Liver (tissue), 9 donors: ENCODE data around the gene LMF1. TPM values are rescaled to one million over a fixed set of nuclear protein-coding genes. Genes with fewer than 3 reads are reported as not detected.

Experiments
- DNase-seq: peaks from one replicate; pipeline ENCODE4 v3.0.0-alpha.2; 2017; ENCODE audit warnings: low spot score
- H3K27ac ChIP-seq, 2 donors: one replicate each; pipeline ENCODE4 v1.7.0; 2013; ENCODE audit warnings: inconsistent platforms in 2 of 2, low read length in 2 of 2, control low read depth in 1 of 2, low read depth in 1 of 2, mild to moderate bottlenecking in 1 of 2
- H3K27me3 ChIP-seq, 4 donors: one replicate each; pipeline versions ENCODE4 v1.6.1 to v1.7.0; 2013; ENCODE audit warnings: low read length in 3 of 4, inconsistent platforms in 1 of 4, mild to moderate bottlenecking in 1 of 4, moderate library complexity in 1 of 4; ENCODE audit not compliant: control insufficient read depth in 4 of 4, insufficient read depth in 4 of 4
- H3K36me3 ChIP-seq, 4 donors: one replicate each; pipeline versions ENCODE4 v1.6.1 to v1.7.0; 2013; ENCODE audit warnings: low read length in 3 of 4, mild to moderate bottlenecking in 3 of 4, low read depth in 1 of 4, moderate library complexity in 1 of 4; ENCODE audit not compliant: control insufficient read depth in 4 of 4, insufficient read depth in 3 of 4
- H3K4me1 ChIP-seq, 4 donors: one replicate each; pipeline versions ENCODE4 v1.6.1 to v1.7.0; 2013; ENCODE audit warnings: low read length in 3 of 4, mild to moderate bottlenecking in 3 of 4, moderate library complexity in 1 of 4; ENCODE audit not compliant: control insufficient read depth in 4 of 4, insufficient read depth in 4 of 4
- H3K4me3 ChIP-seq, 3 donors: one replicate each; pipeline versions ENCODE4 v1.6.1 to v1.7.0; 2013; ENCODE audit warnings: low read length in 3 of 3, control low read depth in 1 of 3, low read depth in 1 of 3, mild to moderate bottlenecking in 1 of 3
- H3K9ac ChIP-seq, 2 donors: one replicate each; pipeline ENCODE4 v1.7.0; 2013; ENCODE audit warnings: low read length in 2 of 2, mild to moderate bottlenecking in 2 of 2, moderate library complexity in 2 of 2, control low read depth in 1 of 2, low read depth in 1 of 2
- H3K9me3 ChIP-seq, 4 donors: one replicate each; pipeline versions ENCODE4 v1.6.1 to v1.7.0; 2013; ENCODE audit warnings: low read length in 3 of 4; ENCODE audit not compliant: control insufficient read depth in 4 of 4
- EGR1 ChIP-seq, 2 donors: IDR thresholded peaks; 2 replicates each; pipeline ENCODE4 v1.6.1; 2016 to 2018; ENCODE audit warnings: antibody characterized with exemption in 2 of 2, low read depth in 2 of 2
- FOXA1 ChIP-seq: IDR thresholded peaks from 2 replicates; pipeline ENCODE4 v1.6.1; 2016; ENCODE audit warnings: antibody characterized with exemption
- FOXA2 ChIP-seq: IDR thresholded peaks from 2 replicates; pipeline ENCODE4 v1.6.1; 2016; ENCODE audit warnings: antibody characterized with exemption
- GABPA ChIP-seq, 2 donors: IDR thresholded peaks in 1 of 2; conservative IDR thresholded peaks in 1 of 2; 2 replicates each; pipeline ENCODE4 v1.6.1; 2016; ENCODE audit warnings: antibody characterized with exemption in 2 of 2, mild to moderate bottlenecking in 1 of 2, moderate library complexity in 1 of 2
- HNF4A ChIP-seq, 2 donors: conservative IDR thresholded peaks; 2 replicates each; pipeline ENCODE4 v1.6.1; 2016; ENCODE audit warnings: antibody characterized with exemption in 2 of 2, mild to moderate bottlenecking in 2 of 2
- HNF4G ChIP-seq: IDR thresholded peaks from 2 replicates; pipeline ENCODE4 v1.6.1; 2016; ENCODE audit warnings: antibody characterized with exemption
- JUND ChIP-seq, 2 donors: IDR thresholded peaks; 2 replicates each; pipeline ENCODE4 v1.6.1; 2016; ENCODE audit warnings: antibody characterized with exemption in 2 of 2
- MAX ChIP-seq: IDR thresholded peaks from 2 replicates; pipeline ENCODE4 v1.6.1; 2016; ENCODE audit warnings: antibody characterized with exemption
- NR2F2 ChIP-seq: IDR thresholded peaks from 2 replicates; pipeline ENCODE4 v1.6.1; 2016; ENCODE audit warnings: antibody characterized with exemption
- RAD21 ChIP-seq, 2 donors: IDR thresholded peaks; 2 replicates each; pipeline ENCODE4 v1.6.1; 2016; ENCODE audit warnings: antibody characterized with exemption in 2 of 2, mild to moderate bottlenecking in 2 of 2
- RXRA ChIP-seq, 2 donors: IDR thresholded peaks; 2 replicates each; pipeline ENCODE4 v1.6.1; 2017 to 2018; ENCODE audit warnings: antibody characterized with exemption in 2 of 2, mild to moderate bottlenecking in 1 of 2
- SP1 ChIP-seq: IDR thresholded peaks from 2 replicates; pipeline ENCODE4 v1.6.1; 2018; ENCODE audit warnings: antibody characterized with exemption, mild to moderate bottlenecking
- TAF1 ChIP-seq: conservative IDR thresholded peaks from 2 replicates; pipeline ENCODE4 v1.6.1; 2016; ENCODE audit warnings: antibody characterized with exemption, mild to moderate bottlenecking
- YY1 ChIP-seq: IDR thresholded peaks from 2 replicates; pipeline ENCODE4 v1.6.1; 2016; ENCODE audit warnings: antibody characterized with exemption, mild to moderate bottlenecking
- ZBTB33 ChIP-seq: IDR thresholded peaks from 2 replicates; pipeline ENCODE4 v1.6.1; 2016; ENCODE audit warnings: antibody characterized with exemption
- WGBS: extraction: QIAGEN DNeasy Blood & Tissue Kit; methylation state at CpG from one replicate; pipeline ENCODE4 v1.1.7; 2013; 5-methylcytosine and 5-hydroxymethylcytosine counted together
- polyA plus RNA-seq, 2 donors: library from polyadenylated mRNA; stranded (reverse) in 1 of 2; unstranded in 1 of 2; fragments of 200-250 nt in 1 of 2; fragments of >200 nt in 1 of 2; fragmentation: Nextera tagmentation in 1 of 2; extraction: Ambion mirVana in 1 of 2; gene quantifications; one replicate each; pipeline versions ENCODE4 v1.2.1 to v1.2.3, GENCODE V29; 2013 to 2015
- total RNA-seq, 2 donors: library from RNA; depleted of rRNA; stranded (reverse); fragments of >200 nt; gene quantifications; one replicate each; pipeline ENCODE4 v1.2.3, GENCODE V29; 2014
- TF ChIP-seq, protein P1 (sequence below): fragments of 150-350 bp; IDR thresholded peaks from 2 replicates; pipeline ENCODE4 v1.5.1; 2017; ENCODE audit warnings: improper control_type of control experiment, low read depth, low read length; ENCODE audit not compliant: missing input control
- TF ChIP-seq, protein P2 (sequence below): IDR thresholded peaks from 2 replicates; pipeline ENCODE4 v1.6.1; 2016; ENCODE audit warnings: antibody characterized with exemption, mild to moderate bottlenecking
- TF ChIP-seq, protein P3 (sequence below): IDR thresholded peaks from 2 replicates; pipeline ENCODE4 v1.6.1; 2016; ENCODE audit warnings: antibody characterized with exemption
- donor health status: healthy.
- donor health status: healthy.
- donor health status: healthy.
- donor health status: healthy.
- donor health status: healthy.

Gene LMF1
- total and polyA plus RNA-seq, 4 donors, result 8.8 to 24.3 (median 12.6) TPM

GRCh38 chr16:927931-928330 is 42.9 kb downstream of the LMF1 start (continued):
- TF ChIP-seq, protein P1, sequence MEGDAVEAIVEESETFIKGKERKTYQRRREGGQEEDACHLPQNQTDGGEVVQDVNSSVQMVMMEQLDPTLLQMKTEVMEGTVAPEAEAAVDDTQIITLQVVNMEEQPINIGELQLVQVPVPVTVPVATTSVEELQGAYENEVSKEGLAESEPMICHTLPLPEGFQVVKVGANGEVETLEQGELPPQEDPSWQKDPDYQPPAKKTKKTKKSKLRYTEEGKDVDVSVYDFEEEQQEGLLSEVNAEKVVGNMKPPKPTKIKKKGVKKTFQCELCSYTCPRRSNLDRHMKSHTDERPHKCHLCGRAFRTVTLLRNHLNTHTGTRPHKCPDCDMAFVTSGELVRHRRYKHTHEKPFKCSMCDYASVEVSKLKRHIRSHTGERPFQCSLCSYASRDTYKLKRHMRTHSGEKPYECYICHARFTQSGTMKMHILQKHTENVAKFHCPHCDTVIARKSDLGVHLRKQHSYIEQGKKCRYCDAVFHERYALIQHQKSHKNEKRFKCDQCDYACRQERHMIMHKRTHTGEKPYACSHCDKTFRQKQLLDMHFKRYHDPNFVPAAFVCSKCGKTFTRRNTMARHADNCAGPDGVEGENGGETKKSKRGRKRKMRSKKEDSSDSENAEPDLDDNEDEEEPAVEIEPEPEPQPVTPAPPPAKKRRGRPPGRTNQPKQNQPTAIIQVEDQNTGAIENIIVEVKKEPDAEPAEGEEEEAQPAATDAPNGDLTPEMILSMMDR, result no peak
- TF ChIP-seq HNF4G, result no peak
- TF ChIP-seq EGR1 (IDR thresholded peaks at IDR 0.05; ENCODE audit: low read depth in 2 of 2), result no peak
- no peak for TF ChIP-seq YY1
- no peak for TF ChIP-seq MAX

DNA sequence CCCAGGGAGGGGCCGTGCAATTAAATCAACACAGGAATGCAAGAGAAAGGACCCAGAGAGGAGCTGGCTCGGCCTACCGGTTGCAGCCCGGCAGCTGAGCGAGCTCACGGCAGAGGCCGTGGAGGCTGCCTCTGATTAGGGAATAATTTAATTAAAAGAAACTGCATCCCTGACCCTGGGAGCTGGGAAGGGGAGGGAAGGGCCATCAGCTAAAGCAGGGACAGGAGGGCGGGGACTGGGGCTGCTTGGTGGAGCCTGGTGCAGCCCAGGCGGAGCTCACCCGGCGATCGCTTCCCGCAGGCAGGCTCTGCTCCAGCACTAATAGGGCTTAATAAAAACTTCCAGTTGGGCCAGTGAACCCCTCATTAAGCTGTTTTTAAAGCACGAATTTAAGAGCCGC is 43.4 kb downstream of the LMF1 start:
- TF ChIP-seq RAD21 (IDR thresholded peaks at IDR 0.05), result no peak
- TF ChIP-seq GABPA (IDR thresholded peaks at IDR 0.05 in 1 of 2, conservative IDR thresholded peaks at IDR 0.05 in 1 of 2), result no peak
- TF ChIP-seq RXRA (IDR thresholded peaks at IDR 0.05), result no peak
- no peak for TF ChIP-seq FOXA1
- TF ChIP-seq MAX, result no peak
- TF ChIP-seq EGR1 (IDR thresholded peaks at IDR 0.05; ENCODE audit: low read depth in 2 of 2), result no peak
- no peak overlapping the region for H3K4me3 ChIP-seq
- WGBS, result 98% methylated on average over 15 of the region's 15 CpGs
- H3K27me3 ChIP-seq, result no peaks in the 10 kb centered on the region
- no peak for DNase-seq
- H3K36me3 ChIP-seq, result peaks cover 0 to 19% (median 0%) of the 10 kb centered on the region in 4 donors
- no peak overlapping the region for H3K27ac ChIP-seq
- H3K4me1 ChIP-seq, result no peaks in the 10 kb centered on the region
- peaks cover 0 to 6% (median 0%) of the 10 kb centered on the region in 4 donors for H3K9me3 ChIP-seq
- no peak overlapping the region for H3K9ac ChIP-seq

- H3K9me3 ChIP-seq, result peaks cover 0 to 6% (median 0%) of the 10 kb centered on the region in 4 donors
- WGBS, result 93% methylated on average over 8 of the region's 8 CpGs
- H3K4me1 ChIP-seq, result no peaks in the 10 kb centered on the region
- no peak for TF ChIP-seq HNF4A (conservative IDR thresholded peaks at IDR 0.05)
- no peak for TF ChIP-seq FOXA2
- no peak for TF ChIP-seq RXRA (IDR thresholded peaks at IDR 0.05)
- TF ChIP-seq HNF4G, result no peak
- no peak for TF ChIP-seq ZBTB33
- TF ChIP-seq, protein P2, sequence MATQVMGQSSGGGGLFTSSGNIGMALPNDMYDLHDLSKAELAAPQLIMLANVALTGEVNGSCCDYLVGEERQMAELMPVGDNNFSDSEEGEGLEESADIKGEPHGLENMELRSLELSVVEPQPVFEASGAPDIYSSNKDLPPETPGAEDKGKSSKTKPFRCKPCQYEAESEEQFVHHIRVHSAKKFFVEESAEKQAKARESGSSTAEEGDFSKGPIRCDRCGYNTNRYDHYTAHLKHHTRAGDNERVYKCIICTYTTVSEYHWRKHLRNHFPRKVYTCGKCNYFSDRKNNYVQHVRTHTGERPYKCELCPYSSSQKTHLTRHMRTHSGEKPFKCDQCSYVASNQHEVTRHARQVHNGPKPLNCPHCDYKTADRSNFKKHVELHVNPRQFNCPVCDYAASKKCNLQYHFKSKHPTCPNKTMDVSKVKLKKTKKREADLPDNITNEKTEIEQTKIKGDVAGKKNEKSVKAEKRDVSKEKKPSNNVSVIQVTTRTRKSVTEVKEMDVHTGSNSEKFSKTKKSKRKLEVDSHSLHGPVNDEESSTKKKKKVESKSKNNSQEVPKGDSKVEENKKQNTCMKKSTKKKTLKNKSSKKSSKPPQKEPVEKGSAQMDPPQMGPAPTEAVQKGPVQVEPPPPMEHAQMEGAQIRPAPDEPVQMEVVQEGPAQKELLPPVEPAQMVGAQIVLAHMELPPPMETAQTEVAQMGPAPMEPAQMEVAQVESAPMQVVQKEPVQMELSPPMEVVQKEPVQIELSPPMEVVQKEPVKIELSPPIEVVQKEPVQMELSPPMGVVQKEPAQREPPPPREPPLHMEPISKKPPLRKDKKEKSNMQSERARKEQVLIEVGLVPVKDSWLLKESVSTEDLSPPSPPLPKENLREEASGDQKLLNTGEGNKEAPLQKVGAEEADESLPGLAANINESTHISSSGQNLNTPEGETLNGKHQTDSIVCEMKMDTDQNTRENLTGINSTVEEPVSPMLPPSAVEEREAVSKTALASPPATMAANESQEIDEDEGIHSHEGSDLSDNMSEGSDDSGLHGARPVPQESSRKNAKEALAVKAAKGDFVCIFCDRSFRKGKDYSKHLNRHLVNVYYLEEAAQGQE, result no peak
- TF ChIP-seq NR2F2, result no peak
- TF ChIP-seq, protein P1, result no peak
- no peak for TF ChIP-seq SP1
- TF ChIP-seq YY1, result no peak
- no peak for TF ChIP-seq GABPA (IDR thresholded peaks at IDR 0.05 in 1 of 2, conservative IDR thresholded peaks at IDR 0.05 in 1 of 2)
- TF ChIP-seq, protein P3, sequence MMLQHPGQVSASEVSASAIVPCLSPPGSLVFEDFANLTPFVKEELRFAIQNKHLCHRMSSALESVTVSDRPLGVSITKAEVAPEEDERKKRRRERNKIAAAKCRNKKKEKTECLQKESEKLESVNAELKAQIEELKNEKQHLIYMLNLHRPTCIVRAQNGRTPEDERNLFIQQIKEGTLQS, result no peak
- no peak for TF ChIP-seq EGR1 (IDR thresholded peaks at IDR 0.05; ENCODE audit: low read depth in 2 of 2)
- no peak for TF ChIP-seq RAD21 (IDR thresholded peaks at IDR 0.05)
- TF ChIP-seq TAF1, result no peak
- TF ChIP-seq MAX, result no peak
- no peak for TF ChIP-seq FOXA1
- TF ChIP-seq JUND (IDR thresholded peaks at IDR 0.05), result no peak
- no peak overlapping the region for H3K4me3 ChIP-seq
- no peak for DNase-seq
- H3K36me3 ChIP-seq, result peaks cover 0 to 19% (median 0%) of the 10 kb centered on the region in 4 donors
- H3K27me3 ChIP-seq, result no peaks in the 10 kb centered on the region
- no peak overlapping the region for H3K9ac ChIP-seq
- H3K27ac ChIP-seq, result no peak overlapping the region
These were observed 44.1 kb downstream of the LMF1 start for GRCh38 chr16:926715-927114.
